NCI-H1930 (cell line): Measurements from ENCODE around the gene OR2T6.
"Not testable (repeated sequence)": the region's sequence is repeated elsewhere in the genome, so short reads cannot be mapped to it uniquely, and the experiment has no call there.

ENCODE experiments used
- DNase-seq, 2 experiments: peaks; one replicate each; lab custom pipeline; 2025; lab: John Stamatoyannopoulos, UW

OR2T6 gene

DNA sequence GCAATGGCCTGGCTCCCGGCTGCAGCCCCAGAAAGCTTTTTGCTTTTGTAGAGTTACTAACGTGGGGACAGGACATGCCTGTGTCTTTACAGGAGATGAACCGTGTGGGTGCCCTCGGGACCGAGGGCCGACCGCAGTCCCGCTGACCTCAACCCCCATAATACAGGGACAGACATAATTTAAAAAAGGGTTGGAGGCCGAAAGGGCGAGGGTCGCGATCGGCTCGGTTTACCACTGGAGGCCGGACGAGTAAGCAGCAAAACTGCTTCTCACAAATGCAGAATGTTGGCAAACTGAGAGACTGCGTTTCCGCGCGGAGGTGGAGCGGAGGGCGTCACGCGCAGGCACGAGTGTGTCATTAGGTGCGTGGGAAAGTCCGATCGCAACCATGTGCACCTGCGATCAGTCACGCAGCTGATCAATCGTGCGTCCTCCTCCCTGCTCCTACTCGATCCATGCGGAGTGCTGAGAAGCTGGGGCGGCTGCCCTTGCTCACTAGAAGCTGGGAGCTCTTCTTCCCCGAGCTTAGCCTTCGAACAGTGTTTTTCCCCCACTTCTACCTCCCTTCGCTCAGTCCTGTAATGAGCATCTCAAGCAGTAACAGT, 58.4 kb downstream of the OR2T6 start:
- DNase-seq: not testable (repeated sequence)

GRCh38 chr1:248434913-248435312, 59.4 kb downstream of the OR2T6 start:
- DNase-seq: not testable (repeated sequence)

GRCh38 chr1:248436303-248436702, 60.8 kb downstream of the OR2T6 start:
- DNase-seq: not testable (repeated sequence)

- not testable (repeated sequence) for DNase-seq
These were observed 63.1 kb downstream of the OR2T6 start for GRCh38 chr1:248438668-248439067.

DNA sequence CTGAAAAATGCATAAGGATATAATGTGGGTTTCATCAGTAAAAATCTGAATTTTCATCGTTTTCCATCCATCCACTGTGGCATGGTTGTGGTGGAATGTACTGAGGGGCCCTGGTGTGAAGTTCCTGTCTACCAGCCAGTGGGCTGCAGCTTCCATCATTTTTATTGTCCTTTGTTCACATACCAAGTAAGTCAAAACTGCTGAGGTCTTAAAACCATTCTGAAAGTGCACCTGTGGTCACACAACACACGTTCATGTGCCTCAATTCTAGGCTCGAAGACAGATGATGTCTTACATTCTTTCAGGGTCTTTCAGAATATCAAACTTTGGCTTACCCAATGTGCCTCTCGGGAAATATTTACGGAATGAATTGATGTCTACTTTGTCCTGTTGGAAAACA, 63.7 kb downstream of the OR2T6 start:
- not testable (repeated sequence) for DNase-seq
